Activated CD4-positive, alpha-beta T cell treated with anti-CD3 and anti-CD28 coated beads, Interleukin-10, Interleukin-2, amounts not matched to agents 100 ng/mL and 50 ng/mL, durations not matched to agents 16 hours and 8 hours (primary cell): Measurements from ENCODE around the gene THADA.
A peak's percentile ranks its signal among the peaks of the same experiment; 100 is the strongest.

Experiments used
- DNase-seq: peaks from one replicate; pipeline ENCODE4 v3.0.0-alpha.2; 2020

THADA gene

DNA sequence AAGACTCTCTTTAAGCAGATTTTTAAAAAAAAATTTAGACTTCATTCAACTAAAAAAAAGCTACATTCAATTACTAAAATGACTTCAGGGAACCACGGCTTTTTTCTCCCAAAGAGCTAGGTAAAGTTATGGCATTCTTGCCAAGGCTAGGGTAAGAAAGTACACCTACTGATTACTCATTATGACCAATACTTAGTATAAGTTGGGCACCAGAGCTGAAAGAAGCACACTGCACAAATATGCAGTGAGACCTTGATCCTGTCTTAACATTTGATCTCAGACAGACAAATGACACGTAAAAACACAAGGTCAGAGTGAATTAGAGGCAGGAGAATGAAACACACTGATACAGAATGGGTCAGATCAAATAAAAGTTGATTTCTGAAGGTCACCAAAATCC lies 88.7 kb downstream of the THADA start:
- no peak for DNase-seq

- DNase-seq = no peak
Measured at GRCh38 chr2:43495727-43496126, 100.1 kb downstream of the THADA start.

GRCh38 chr2:43493954-43494353 lies 101.9 kb downstream of the THADA start:
- DNase-seq = no peak

DNA sequence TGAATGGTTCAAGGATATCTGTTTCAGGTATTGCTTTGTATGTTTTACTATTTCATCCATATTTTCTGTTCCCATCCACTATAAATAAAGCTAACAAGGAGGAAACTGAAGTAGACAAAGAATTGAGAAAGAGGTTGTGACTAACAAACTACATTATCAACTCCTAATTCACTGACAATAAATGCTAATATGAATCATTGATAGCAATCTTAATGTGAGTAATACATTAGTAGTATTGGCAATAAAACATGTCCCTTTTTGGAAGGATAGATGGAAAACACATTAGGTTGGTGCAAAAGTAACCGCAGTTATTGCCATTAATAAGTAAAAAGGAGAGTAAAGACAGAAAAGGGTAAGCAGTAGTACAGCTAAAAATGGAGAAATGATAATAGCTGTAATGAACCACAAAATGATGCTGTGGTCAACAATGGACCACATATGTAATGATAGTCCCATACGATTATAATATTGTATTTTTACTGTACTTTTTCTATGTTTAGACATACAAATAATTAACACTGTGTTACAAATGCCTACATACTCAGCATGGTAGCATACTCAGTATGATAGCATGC lies 104.7 kb downstream of the THADA start:
- no peak for DNase-seq

DNA sequence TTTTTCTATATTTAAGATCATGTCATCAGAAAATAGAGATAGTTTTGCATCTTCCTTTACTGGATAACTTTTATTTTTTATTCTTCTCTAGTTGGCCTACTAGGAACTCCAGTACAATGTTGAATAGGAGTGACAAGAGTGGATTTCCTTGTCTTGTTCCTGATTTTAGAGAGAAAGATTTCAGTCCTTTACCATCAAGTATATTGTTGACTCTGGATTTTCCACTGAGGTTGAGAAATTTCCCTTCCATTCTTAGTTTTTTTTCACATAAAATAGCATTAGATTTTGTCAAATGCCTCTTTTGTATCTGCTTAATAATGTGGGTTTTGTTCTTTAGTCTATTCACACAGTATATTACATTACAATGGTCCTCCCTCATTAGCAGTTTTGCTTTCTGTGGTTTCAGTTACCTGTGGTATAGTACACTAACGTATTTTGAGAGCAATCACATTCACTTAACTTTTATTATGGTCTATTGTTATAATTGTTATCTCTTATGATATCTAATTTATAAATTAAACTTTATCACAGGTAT lies 105.5 kb downstream of the THADA start:
- DNase-seq = no peak

DNA sequence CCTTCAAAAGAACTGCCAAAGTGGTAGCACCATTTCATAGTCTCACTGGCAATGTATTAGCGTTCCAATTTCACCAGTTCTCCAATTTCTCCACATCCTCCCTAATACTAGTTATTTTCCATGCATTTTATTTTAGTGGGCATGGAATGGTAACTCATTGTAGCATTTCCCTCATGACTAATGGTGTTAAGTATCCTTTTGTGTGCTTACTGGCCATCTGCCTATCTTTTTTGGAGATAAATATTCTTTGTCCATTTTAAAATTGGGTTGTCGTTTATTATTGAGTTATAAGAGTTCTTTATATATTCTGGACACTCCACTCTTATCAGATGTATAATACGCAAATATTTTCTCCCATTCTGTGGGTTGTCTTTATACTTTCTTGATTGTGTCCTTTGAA lies 107.1 kb downstream of the THADA start:
- DNase-seq = no peak

- no peak for DNase-seq
Measured at GRCh38 chr2:43486603-43487002, 109.2 kb downstream of the THADA start.

DNA sequence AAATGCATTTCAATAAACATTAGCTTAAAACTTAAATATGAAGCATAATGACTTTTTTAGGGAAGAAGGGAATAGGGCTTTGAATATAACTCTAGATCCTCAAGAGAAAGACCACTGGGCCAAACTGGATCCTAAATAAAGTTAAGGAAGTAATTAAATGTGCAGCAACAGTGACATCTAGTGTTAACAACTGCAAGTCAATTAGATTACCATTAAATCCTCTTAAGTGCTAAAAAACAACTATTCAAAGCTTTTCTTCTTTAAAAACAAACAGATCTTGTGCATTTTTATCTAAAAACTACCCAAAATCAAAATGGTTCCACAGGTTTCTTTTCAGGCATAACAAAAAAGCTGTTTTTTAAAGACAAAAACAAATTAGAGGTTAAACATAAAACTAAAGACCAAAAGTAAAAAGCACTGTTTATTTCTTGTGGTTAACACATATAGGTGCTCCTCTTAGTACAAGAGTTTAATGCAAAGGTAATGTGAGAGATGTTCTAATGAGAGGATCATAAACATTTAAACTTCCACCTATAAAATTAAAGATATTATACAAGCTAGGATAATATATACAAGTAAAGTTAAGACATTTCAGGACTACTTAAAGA lies 111.4 kb downstream of the THADA start:
- DNase-seq = peak; percentile 51

- DNase-seq = peak; percentile 54
Measured at GRCh38 chr2:43482961-43483360, 112.9 kb downstream of the THADA start.

DNA sequence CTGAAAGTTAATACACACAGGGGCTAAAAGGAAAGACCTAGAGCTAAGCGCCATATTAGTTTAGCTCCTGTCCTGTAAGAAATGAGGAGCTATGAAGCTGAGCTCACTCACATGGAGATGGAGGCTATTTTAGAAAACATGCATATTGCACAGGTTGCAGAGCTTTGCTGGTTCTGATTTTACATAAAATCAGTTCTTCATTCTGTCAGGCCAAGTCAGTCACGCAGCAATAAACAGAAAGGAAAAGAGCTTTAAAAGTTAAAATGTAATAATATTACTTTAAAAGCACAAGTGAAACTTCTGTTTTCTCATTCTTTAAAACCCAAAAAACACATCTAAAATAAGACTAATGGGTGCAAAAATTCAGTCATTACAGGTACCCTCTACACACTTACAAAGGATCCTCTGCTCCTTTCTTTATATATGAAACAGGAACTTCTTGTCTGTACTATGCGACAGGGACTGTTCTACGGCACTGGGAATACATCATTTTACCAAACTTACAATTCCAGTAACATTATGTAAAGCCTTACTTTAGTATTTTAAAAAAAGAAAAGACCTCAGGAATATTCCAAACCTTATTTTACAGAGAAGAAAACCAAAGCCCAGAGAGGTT lies 113.8 kb downstream of the THADA start:
- DNase-seq = no peak

- DNase-seq = no peak
Measured at GRCh38 chr2:43480874-43481273, 115.0 kb downstream of the THADA start.

DNA sequence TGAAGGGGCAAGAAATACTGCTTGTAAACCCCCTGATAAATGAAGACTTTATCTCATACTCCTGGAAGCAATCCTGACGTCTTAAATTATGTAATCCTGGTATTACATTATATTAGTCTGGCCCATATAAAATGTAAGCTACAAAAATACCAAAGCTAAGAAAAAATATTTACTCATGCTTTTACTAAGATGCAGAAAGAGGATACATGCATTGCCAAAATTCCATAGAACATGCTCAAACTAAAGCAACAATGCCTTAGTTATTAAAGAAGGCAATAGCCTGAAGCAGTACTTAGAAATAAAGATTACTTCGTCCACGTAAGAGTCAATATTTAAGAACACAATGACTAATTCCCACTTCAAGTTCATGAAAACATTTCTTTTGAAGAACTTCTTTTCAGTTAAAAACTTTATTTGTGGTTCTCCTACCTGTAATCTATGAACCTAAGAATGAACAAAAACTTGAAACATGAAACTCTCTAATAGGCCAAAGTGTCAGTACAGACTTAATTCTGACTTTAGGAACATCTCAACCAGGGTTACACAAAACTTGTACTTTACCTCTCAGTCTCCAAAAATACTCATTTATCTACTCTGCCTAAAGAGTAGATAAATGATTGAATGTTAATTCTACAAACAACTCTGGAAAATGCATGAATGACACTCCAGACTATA lies 117.3 kb downstream of the THADA start:
- peak; percentile 72 for DNase-seq

- no peak for DNase-seq
Measured at GRCh38 chr2:43475922-43476321, 119.9 kb downstream of the THADA start.

GRCh38 chr2:43475137-43475846 lies 120.5 kb downstream of the THADA start:
- DNase-seq = no peak

DNA sequence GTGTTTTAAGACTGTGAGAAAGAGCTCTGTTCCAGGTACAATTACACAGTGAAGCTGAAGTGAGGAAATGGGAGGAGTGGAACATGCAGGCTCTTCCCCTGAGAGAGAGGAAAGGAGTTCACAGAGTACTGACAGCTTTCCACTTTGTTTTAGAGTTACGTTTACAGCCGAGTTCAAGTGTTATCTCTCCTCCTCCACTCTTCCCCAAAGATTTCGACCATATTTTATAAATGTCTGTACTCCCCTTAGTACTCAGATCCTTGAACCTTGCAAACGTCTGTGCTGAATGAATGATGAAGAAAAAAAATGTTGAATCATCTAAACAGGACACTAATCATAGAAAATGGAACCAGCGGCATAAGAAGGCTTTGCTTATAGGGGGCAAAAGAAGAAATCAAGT lies 121.6 kb downstream of the THADA start:
- DNase-seq = no peak

- DNase-seq = no peak
Measured at GRCh38 chr2:43473767-43474166, 122.1 kb downstream of the THADA start.

GRCh38 chr2:43472527-43473194 lies 123.2 kb downstream of the THADA start:
- DNase-seq = no peak

GRCh38 chr2:43469713-43470112 lies 126.1 kb downstream of the THADA start:
- no peak for DNase-seq

GRCh38 chr2:43469094-43469493 lies 126.7 kb downstream of the THADA start:
- no peak for DNase-seq

DNA sequence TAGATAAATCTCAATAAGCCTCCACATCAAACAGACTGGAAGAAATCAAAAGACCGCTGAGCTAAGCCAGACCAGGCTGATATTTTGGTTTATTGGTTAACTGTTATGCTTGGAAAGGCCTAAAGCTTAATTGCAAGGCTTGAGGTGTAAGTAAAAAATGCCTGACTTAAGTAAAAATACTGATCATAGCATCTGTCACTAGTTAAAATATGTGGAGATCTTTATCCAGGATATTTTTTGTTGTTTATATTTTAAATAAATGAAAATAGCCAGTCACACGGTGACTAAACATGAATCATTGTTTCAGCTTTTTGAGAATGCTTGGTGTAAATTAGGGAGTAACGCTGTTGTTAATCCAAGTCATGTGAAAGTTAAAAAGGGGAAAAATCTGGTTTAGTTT lies 127.9 kb downstream of the THADA start:
- no peak for DNase-seq

GRCh38 chr2:43465234-43465633 lies 130.6 kb downstream of the THADA start:
- no peak for DNase-seq

- no peak for DNase-seq
Measured at GRCh38 chr2:43464590-43464989, 131.2 kb downstream of the THADA start.
